Naive thymus-derived CD4-positive, alpha-beta T cell (primary cell): ENCODE measurements around the gene TNPO3. TPM values are rescaled to one million over a fixed set of nuclear protein-coding genes. Genes with fewer than 3 reads are reported as not detected.
A peak's percentile ranks its signal among the peaks of the same experiment; 100 is the strongest.

Experiments
- ATAC-seq: fragments of 150-1000 bp; cut with Tn5 transposase; 2 replicates; pipeline ENCODE4 v1.10.0; 2021; ENCODE audit warnings: mild to moderate bottlenecking, moderate library complexity
- CTCF ChIA-PET: fragments of 350-600 bp; sonication (Branson Sonifier 250); formaldehyde crosslinking; loops from one replicate; lab custom pipeline; 2021; ENCODE audit warnings: antibody characterized with exemption; lab: Charles Lee
- POLR2A ChIA-PET: fragments of 350-600 bp; sonication (Branson Sonifier 250); formaldehyde crosslinking; loops from one replicate; lab custom pipeline; 2021; ENCODE audit warnings: antibody characterized with exemption, inconsistent platforms; lab: Charles Lee
- DNase-seq, 9 donors: peaks; one replicate each; pipeline versions ENCODE4 v3.0.0 to v3.0.0-alpha.2; 2020 to 2022; ENCODE audit warnings: mixed read lengths in 1 of 9
- H3K27ac ChIP-seq: one replicate; pipeline ENCODE4 v1.7.0; 2013; ENCODE audit warnings: mild to moderate bottlenecking, low read depth, low read length, moderate library complexity
- H3K27me3 ChIP-seq, 2 donors: one replicate each; pipeline ENCODE4 v1.7.0; 2013; ENCODE audit warnings: low read length in 2 of 2, mild to moderate bottlenecking in 2 of 2, moderate library complexity in 2 of 2; ENCODE audit not compliant: control insufficient read depth in 2 of 2, insufficient read depth in 2 of 2
- H3K36me3 ChIP-seq, 3 experiments: 1 replicate in 2 of 3; 2 replicates in 1 of 3; pipeline ENCODE4 v1.7.0; 2013; ENCODE audit warnings: low read length in 3 of 3, mild to moderate bottlenecking in 3 of 3, moderate library complexity in 1 of 3; ENCODE audit not compliant: insufficient read depth in 3 of 3, control insufficient read depth in 2 of 3
- H3K4me1 ChIP-seq, 2 donors: one replicate each; pipeline ENCODE4 v1.7.0; 2013; ENCODE audit warnings: low read length in 2 of 2, mild to moderate bottlenecking in 2 of 2, moderate library complexity in 1 of 2; ENCODE audit not compliant: control insufficient read depth in 2 of 2, insufficient read depth in 2 of 2
- H3K4me3 ChIP-seq: 2 replicates; pipeline ENCODE4 v1.7.0; 2013; ENCODE audit warnings: mild to moderate bottlenecking, low read length
- H3K9me3 ChIP-seq, 3 experiments: 1 replicate in 2 of 3; 2 replicates in 1 of 3; pipeline ENCODE4 v1.7.0; 2013; ENCODE audit warnings: low read length in 3 of 3; ENCODE audit not compliant: control insufficient read depth in 2 of 3
- H3K27ac Mint-ChIP-seq, 9 donors: one replicate each; pipeline ENCODE4 v1.8.0; 2020 to 2022; ENCODE audit warnings: mixed read lengths in 9 of 9, mild to moderate bottlenecking in 8 of 9, moderate library complexity in 5 of 9, inconsistent platforms in 2 of 9
- H3K27me3 Mint-ChIP-seq, 5 donors: one replicate each; pipeline ENCODE4 v1.8.0; 2021 to 2022; ENCODE audit warnings: mixed read lengths in 5 of 5, mild to moderate bottlenecking in 1 of 5
- H3K36me3 Mint-ChIP-seq, 5 donors: one replicate each; pipeline ENCODE4 v1.8.0; 2020 to 2022; ENCODE audit warnings: mixed read lengths in 5 of 5, mild to moderate bottlenecking in 3 of 5, inconsistent platforms in 1 of 5
- H3K4me1 Mint-ChIP-seq, 7 donors: one replicate each; pipeline ENCODE4 v1.8.0; 2020 to 2022; ENCODE audit warnings: mixed read lengths in 7 of 7, mild to moderate bottlenecking in 3 of 7, inconsistent platforms in 1 of 7
- H3K4me3 Mint-ChIP-seq, 10 donors: one replicate each; pipeline ENCODE4 v1.8.0; 2020 to 2022; ENCODE audit warnings: mild to moderate bottlenecking in 10 of 10, mixed read lengths in 10 of 10, moderate library complexity in 6 of 10, inconsistent platforms in 2 of 10
- H3K9me3 Mint-ChIP-seq, 11 donors: one replicate each; pipeline ENCODE4 v1.8.0; 2020 to 2022; ENCODE audit warnings: mixed read lengths in 11 of 11, mild to moderate bottlenecking in 4 of 11, inconsistent platforms in 1 of 11, moderate library complexity in 1 of 11
- intact Hi-C, 2 donors: fragments of 100-400 bp; cut with micrococcal nuclease; formaldehyde crosslinking; loops; one replicate each; pipeline ENCODE4 v1.15.1; 2023
- polyA plus RNA-seq, 2 donors: library from polyadenylated mRNA; unstranded; fragments of 300-500 nt; fragmentation: Illumina TruSeq; gene quantifications; one replicate each; pipeline ENCODE4 v1.2.3, GENCODE V29; 2021
- total RNA-seq, 6 experiments: library from RNA in 5 of 6; stranded (reverse) in 5 of 6; gene quantifications; 1 replicate in 5 of 6; 2 replicates in 1 of 6; pipeline ENCODE4 v1.2.3 and lab custom pipeline; 2021 to 2026

TNPO3 gene
- total and polyA plus RNA-seq, 7 experiments from 2014 or later, result 28.6 to 40.6 (median 37.7) TPM

GRCh38 chr7:128910569-128910945 lies 144.4 kb downstream of the TNPO3 start, which contains the start of gene KCP:
Gene KCP, minus strand, starts transcription at chr7:128910709. Its CDS starts 33 bp downstream, at chr7:128910676.
- Histone ChIP-seq H3K27me3 (peaks cover 0 to 3% of the 10 kb centered on the region in 2 donors), H3K9me3 (no peaks in the 10 kb centered on the region), H3K4me1 (no peaks in the 10 kb centered on the region), H3K36me3 (no peaks in the 10 kb centered on the region), H3K27ac (no peak within 1 kb of the TSS), H3K4me3 (no peak within 1 kb of the TSS)
- peaks cover 48 to 71% (median 60%) of the 10 kb centered on the region in 5 donors for H3K27me3 Mint-ChIP-seq
- H3K9me3 Mint-ChIP-seq, result peaks cover 0 to 2% (median 0%) of the 10 kb centered on the region in 11 donors
- intact Hi-C loops, result no loop called here
- CTCF ChIA-PET, result no interaction called here
- H3K36me3 Mint-ChIP-seq, result peaks cover 0 to 4% (median 0%) of the 10 kb centered on the region in 5 donors
- no peak for DNase-seq
- H3K27ac Mint-ChIP-seq, result no peak within 1 kb of the TSS
- POLR2A ChIA-PET, result no interaction called here
- H3K4me3 Mint-ChIP-seq, result no peak within 1 kb of the TSS
- H3K4me1 Mint-ChIP-seq, result peaks cover 4 to 11% (median 9%) of the 10 kb centered on the region in 7 donors
- ATAC-seq, result no peak

DNA sequence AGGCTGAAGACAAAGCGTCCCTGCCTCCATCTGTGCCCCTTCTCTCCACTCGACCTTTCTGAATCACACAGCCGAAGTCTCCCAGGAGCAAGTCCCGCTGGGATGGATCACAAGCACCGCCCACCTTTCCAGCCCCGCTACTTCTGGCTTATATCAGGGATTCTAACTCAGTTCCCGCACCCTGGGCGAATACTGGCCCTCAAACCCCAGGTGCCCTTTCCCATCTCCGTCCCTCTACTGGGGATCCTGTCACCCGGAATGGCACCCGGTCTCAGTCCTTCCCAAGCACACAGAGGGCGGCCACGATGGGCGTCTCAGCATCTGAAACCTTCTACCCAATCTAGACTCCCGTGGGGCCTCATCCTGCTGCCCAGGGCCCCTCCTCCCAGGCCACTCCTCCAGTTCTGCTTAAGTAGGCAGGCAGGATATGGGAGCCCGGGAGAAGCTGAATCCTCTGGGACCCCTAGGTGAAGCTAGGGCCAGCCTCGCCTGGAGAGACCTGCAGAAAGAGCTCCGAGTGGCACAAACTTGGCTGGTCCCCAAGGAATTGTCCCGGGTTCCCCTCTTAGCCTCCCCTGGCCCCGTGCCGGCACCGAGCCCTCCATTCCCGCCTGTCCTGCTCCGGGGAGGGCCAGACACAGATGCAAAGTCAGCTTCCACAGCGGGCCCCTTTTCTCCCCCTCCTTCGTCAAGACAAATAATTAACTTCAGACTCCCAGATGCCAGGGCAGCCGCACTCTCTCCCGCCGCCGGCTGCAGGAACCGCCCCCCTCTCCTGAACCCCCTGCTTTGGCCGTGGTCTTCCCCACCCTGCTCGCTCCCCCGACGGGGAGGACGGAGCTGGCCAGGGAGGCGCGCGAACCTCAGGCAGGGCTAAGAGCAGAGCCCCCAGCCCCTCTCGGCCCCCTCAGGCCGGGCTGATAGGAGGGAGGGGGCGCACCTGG lies 145.0 kb downstream of the TNPO3 start:
- Histone ChIP-seq H3K4me1 (no peaks in the 10 kb centered on the region), H3K9me3 (no peaks in the 10 kb centered on the region), H3K27me3 (no peaks in the 10 kb centered on the region), H3K36me3 (no peaks in the 10 kb centered on the region), H3K27ac (no peak overlapping the region), H3K4me3 (no peak overlapping the region)
- intact Hi-C loops, result no loop called here
- ChIA-PET CTCF (no interaction called here), POLR2A (no interaction called here)
- Mint-ChIP-seq H3K27ac (no peak overlapping the region), H3K36me3 (no peaks in the 10 kb centered on the region), H3K27me3 (peaks cover 44 to 71% (median 55%) of the 10 kb centered on the region in 5 donors), H3K4me3 (no peak overlapping the region), H3K4me1 (peaks cover 0 to 7% (median 4%) of the 10 kb centered on the region in 7 donors), H3K9me3 (no peaks in the 10 kb centered on the region)
- DNase-seq (no peak), ATAC-seq (no peak)

DNA sequence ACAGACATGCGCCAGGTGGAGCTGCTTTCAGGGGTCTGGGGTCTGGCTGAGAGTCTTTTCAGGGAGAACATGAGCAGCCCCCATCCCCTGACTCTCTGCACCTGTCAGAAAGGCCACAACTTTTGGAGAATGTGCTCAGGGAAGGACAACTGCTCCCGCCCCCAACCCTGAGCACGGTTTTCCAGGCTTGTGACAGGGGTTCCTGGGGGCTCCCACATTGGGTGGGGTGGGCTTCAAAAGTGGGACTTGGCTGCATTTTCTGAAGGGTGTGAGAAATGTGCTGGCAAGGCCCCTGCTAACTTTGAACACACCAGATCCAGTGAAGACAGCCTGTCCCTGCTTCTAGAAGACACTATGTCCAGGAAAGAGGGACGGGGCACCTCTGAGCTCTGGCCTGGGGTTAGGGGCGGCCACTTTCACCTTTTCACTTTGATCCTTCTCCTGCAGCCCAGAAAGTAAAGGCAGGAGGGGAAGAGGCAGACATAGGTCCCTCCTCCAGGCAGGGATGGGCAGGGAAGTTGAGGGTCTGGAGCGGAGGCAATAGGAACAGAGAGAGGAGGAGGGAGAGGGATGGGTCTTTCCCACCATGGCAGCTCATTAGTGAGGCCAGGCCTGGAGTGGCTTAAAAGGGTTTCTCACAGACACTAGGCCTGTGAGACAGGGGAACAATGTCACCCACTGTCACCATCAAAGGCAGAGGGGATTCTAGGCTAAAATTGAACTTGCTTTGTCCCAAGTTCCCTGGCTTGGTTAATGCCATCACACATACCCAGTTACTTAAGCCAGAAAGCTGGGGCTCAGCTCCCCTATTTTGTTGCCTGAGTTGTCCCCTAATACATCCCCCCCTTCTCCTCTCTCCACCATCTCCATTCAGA lies 145.9 kb downstream of the TNPO3 start:
- POLR2A ChIA-PET, result no interaction called here
- H3K4me1 Mint-ChIP-seq, result peaks cover 0 to 8% (median 0%) of the 10 kb centered on the region in 7 donors
- no peak for ATAC-seq
- Histone ChIP-seq H3K27ac (no peak overlapping the region), H3K9me3 (no peaks in the 10 kb centered on the region), H3K4me1 (no peaks in the 10 kb centered on the region), H3K27me3 (no peaks in the 10 kb centered on the region), H3K4me3 (no peak overlapping the region), H3K36me3 (no peaks in the 10 kb centered on the region)
- CTCF ChIA-PET, result no interaction called here
- H3K27me3 Mint-ChIP-seq, result peaks cover 38 to 64% (median 46%) of the 10 kb centered on the region in 5 donors
- DNase-seq, result no peak
- no peaks in the 10 kb centered on the region for H3K9me3 Mint-ChIP-seq
- intact Hi-C loops, result no loop called here
- no peak overlapping the region for H3K4me3 Mint-ChIP-seq
- H3K27ac Mint-ChIP-seq, result no peak overlapping the region
- no peaks in the 10 kb centered on the region for H3K36me3 Mint-ChIP-seq

DNA sequence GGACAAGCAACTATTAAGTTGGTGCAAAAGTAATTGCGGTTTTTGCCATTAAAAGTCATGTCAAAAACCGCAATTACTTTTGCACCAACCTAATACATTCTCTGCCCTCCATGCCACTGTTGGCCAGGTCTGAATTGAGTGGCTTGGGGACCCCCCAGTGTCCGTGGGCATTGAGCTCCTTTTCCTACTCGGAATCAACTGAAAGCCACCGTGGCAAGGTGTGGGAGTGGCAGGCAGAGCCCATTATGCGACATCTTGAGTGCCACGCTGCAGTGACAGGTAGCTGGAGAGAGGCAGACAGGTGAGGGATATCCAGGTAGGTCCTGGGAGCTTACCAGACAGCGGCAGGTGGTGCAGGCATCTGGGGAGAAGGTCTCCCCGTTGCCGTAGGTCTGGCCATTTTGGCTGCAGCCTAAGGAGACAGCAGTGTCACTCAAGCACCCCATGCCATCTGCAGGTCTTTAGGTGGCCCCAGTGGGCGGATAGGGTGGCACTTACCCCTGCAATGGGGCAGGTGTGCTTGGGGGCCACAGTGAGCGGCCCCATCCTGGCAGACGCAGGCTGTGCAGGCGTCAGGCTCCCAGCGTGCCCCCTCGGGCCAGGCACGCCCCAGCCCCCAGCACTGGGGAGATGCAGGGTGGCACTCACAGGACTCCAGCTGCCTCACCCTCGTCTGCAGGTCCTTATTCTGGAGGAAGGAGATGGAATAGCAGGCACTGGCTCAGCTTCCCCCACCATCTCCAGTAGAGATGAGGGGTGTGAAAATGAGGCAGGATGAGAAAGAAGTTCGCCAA lies 147.9 kb downstream of the TNPO3 start:
- no peak overlapping the region for H3K4me3 Mint-ChIP-seq
- H3K4me1 Mint-ChIP-seq, result peaks cover 0 to 8% (median 0%) of the 10 kb centered on the region in 7 donors
- no peaks in the 10 kb centered on the region for H3K36me3 Mint-ChIP-seq
- Histone ChIP-seq H3K36me3 (no peaks in the 10 kb centered on the region), H3K4me3 (no peak overlapping the region), H3K4me1 (no peaks in the 10 kb centered on the region), H3K27ac (no peak overlapping the region), H3K9me3 (no peaks in the 10 kb centered on the region), H3K27me3 (no peaks in the 10 kb centered on the region)
- ATAC-seq (no peak), DNase-seq (no peak)
- intact Hi-C loops, result no loop called here
- ChIA-PET CTCF (interaction anchor here (1.2 kb wide), 1 partner anchor 184 kb away, joined by 7 read pairs; no protein-coding TSS in a partner anchor), POLR2A (no interaction called here)
- no peak overlapping the region for H3K27ac Mint-ChIP-seq
- H3K9me3 Mint-ChIP-seq, result no peaks in the 10 kb centered on the region
- peaks cover 36 to 66% (median 42%) of the 10 kb centered on the region in 5 donors for H3K27me3 Mint-ChIP-seq

DNA sequence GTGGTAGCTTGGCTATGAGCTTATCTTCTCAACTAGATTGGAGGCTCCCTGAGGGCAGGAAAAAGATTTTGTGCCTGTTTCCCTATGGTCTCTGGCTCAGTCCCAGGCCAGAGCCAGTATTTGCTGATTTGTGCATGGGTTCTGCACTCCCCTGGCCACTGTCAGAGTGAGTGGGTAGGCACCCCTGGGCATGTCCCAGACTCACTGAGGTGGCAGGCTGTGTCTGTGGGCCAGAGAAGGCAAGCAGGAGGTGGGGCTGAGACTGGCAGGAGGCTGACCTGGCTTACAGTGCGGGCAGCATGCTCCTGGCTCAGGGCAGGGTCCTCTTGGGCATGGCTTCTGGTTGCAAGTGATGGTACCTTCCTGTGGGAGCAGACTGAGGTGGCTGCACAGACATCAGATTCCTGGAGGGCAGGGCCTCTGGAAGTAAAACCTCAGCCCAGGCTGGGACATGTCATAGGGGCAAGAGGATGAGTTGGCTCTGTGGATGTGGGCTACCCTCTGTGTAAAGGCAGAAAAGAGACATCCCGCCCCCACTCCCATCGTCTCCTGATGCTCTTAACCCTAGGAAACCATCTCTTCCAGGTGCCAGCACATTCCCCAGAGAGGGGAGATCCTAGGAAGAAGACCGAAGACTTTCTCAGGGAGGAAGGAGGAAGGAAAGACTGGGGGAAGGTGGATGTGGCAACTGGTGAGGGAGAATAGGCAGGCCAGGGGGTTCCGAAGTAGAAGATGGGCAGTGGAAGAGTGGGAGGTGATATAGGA lies 148.7 kb downstream of the TNPO3 start:
- Mint-ChIP-seq H3K4me1 (peaks cover 0 to 8% (median 0%) of the 10 kb centered on the region in 7 donors), H3K27ac (peak overlapping the region in 2 of 9 donors; percentile 9 to 81), H3K9me3 (no peaks in the 10 kb centered on the region), H3K4me3 (no peak overlapping the region), H3K36me3 (no peaks in the 10 kb centered on the region), H3K27me3 (peaks cover 37 to 58% (median 40%) of the 10 kb centered on the region in 5 donors)
- Histone ChIP-seq H3K4me1 (no peaks in the 10 kb centered on the region), H3K9me3 (no peaks in the 10 kb centered on the region), H3K27me3 (no peaks in the 10 kb centered on the region), H3K36me3 (no peaks in the 10 kb centered on the region), H3K4me3 (no peak overlapping the region), H3K27ac (no peak overlapping the region)
- ChIA-PET POLR2A (no interaction called here), CTCF (interaction anchor here (1.2 kb wide), 1 partner anchor 185 kb away, joined by 7 read pairs; no protein-coding TSS in a partner anchor)
- intact Hi-C loops, result no loop called here
- no peak for ATAC-seq
- no peak for DNase-seq
